Measurements from ENCODE around the gene CNDP2.

Gene CNDP2

GRCh38 chr18:74472312-74472711, 23.9 kb upstream of the CNDP2 start:
- DNase-seq (ENCODE audit: low read depth): no peak

- no peak for DNase-seq (ENCODE audit: low read depth)
These were observed 22.1 kb upstream of the CNDP2 start for GRCh38 chr18:74473976-74474640.

GRCh38 chr18:74476140-74476539, 20.0 kb upstream of the CNDP2 start:
- DNase-seq (ENCODE audit: low read depth): no peak

- no peak for DNase-seq (ENCODE audit: low read depth)
These were observed 18.4 kb upstream of the CNDP2 start for GRCh38 chr18:74477771-74478170.

- no peak for DNase-seq (ENCODE audit: low read depth)
These were observed 17.8 kb upstream of the CNDP2 start for GRCh38 chr18:74478316-74478715.

- no peak for DNase-seq (ENCODE audit: low read depth)
These were observed 17.3 kb upstream of the CNDP2 start for GRCh38 chr18:74478880-74479279.

- DNase-seq (ENCODE audit: low read depth): no peak
These were observed 16.5 kb upstream of the CNDP2 start for GRCh38 chr18:74479486-74480148.

- no peak for DNase-seq (ENCODE audit: low read depth)
These were observed 16.0 kb upstream of the CNDP2 start for GRCh38 chr18:74480149-74480651.

GRCh38 chr18:74482697-74483096, 13.5 kb upstream of the CNDP2 start:
- no peak for DNase-seq (ENCODE audit: low read depth)

GRCh38 chr18:74486119-74486849, 9.9 kb upstream of the CNDP2 start:
- DNase-seq (ENCODE audit: low read depth): no peak

- no peak for DNase-seq (ENCODE audit: low read depth)
These were observed 7.8 kb upstream of the CNDP2 start for GRCh38 chr18:74488354-74488753.

GRCh38 chr18:74488864-74489263, 7.3 kb upstream of the CNDP2 start:
- DNase-seq (ENCODE audit: low read depth): no peak

GRCh38 chr18:74489676-74490075, 6.5 kb upstream of the CNDP2 start:
- peak; percentile 42 for DNase-seq (ENCODE audit: low read depth)

GRCh38 chr18:74492259-74492658, 3.9 kb upstream of the CNDP2 start:
- no peak for DNase-seq (ENCODE audit: low read depth)

- no peak for DNase-seq (ENCODE audit: low read depth)
These were observed 2.5 kb upstream of the CNDP2 start for GRCh38 chr18:74493689-74494088.

- no peak for DNase-seq (ENCODE audit: low read depth)
These were observed 1.6 kb upstream of the CNDP2 start for GRCh38 chr18:74494514-74494913.

- DNase-seq (ENCODE audit: low read depth): peak; percentile 27
These were observed 553 bp downstream of the CNDP2 start for GRCh38 chr18:74496508-74497323.

GRCh38 chr18:74497324-74497676, 1.1 kb downstream of the CNDP2 start:
- no peak for DNase-seq (ENCODE audit: low read depth)

- no peak for DNase-seq (ENCODE audit: low read depth)
These were observed 1.6 kb downstream of the CNDP2 start for GRCh38 chr18:74497778-74498177.

- DNase-seq (ENCODE audit: low read depth): no peak
These were observed 2.8 kb downstream of the CNDP2 start for GRCh38 chr18:74498712-74499627.

- DNase-seq (ENCODE audit: low read depth): no peak
These were observed 3.5 kb downstream of the CNDP2 start for GRCh38 chr18:74499633-74500032.
